RKO (cell line): ENCODE measurements around the gene FCN1.

ENCODE experiments used
- DNase-seq: peaks from one replicate; pipeline ENCODE4 v3.0.0-alpha.2; 2016; ENCODE audit warnings: low spot score

Gene FCN1

DNA sequence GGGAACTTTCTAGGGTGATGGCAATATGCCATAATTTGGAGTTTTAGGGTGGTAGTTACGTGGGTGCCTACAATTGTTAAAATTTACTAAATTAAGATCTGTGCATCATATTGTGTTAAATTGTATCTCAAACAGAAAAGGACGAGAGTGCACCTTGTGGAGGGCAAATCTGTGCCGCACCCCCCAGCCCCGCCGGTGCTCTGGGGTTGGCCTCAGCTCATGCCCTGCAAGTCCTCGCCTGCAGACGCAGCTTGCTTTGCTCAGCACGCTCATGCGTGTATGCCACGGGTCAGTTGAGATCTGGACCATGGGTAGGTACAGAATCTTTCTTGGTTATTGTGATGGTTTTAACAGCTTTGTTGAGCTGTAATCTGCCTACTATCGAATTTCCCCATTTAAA lies 33.7 kb upstream of the FCN1 start:
- DNase-seq: no peak

DNA sequence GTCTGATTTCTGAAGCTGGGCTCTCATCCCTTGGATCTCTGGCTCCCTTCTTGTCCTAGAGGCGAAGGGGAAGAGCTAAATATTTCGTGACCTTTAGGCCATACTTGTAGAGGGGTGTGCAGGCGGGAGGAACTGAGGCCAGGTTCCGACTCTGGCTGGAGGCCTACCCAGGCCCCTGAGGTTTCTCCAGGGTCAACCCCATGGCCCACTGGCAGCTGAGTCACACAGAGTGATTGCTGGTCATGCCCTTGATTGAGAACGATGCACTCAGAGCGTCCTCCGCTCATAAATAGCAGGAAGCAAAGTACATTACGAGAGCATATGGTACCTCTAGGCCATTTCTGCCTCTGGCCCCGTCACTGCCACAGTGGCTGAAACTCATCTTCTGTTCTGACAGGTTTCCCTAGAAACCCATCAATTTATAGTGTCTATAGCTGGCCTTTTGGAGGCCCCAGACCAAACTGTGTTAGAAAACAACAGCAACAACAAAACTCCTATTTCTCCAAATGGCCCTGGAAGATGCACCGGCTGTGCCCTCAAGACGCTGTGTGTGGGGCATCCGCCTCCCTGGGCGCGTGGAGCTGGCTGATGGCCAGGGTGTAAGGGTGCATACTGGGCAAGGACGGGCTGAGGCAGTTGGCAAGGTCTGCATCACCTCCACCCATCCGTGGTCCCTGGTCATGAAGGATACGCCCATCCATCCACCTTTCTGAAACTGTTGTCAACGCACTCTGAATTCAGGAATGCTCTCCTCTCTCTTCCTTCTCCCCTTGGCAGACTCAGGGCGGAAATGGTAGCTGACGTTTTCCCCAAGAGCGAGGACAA lies 32.9 kb upstream of the FCN1 start:
- DNase-seq: no peak

DNA sequence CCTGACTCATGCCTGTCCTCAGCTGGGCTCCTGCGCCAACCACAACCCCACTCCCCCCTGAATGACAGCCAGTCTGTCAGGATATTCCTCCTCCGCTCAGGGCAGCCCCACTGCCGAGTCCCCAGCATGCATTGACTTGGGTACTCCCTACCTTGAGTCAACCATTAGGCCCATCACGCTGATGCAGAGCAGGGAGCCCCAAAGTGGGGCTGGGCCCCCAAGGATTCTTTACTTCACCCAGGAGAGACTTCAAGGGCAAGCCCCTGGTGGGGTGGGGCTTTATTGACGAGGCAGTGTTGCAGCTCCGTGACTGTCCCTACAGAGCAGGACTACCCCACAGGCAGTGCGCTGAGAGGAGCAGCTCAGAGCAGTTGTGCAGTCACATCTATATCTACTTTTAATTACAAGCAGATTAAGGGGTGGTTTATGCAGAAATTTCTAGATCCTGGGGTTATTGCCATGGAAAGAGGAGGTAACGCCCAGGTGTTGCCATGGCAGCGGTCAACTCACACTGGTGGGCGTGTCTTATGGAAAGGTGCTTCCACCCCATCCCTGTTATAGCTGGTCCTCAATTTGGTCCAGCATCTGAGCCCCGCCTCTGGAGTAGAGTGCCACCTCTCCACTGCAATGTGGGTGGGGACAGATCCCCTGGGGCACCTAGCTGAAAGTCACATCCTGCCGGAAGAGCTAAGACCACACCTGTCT lies 32.1 kb upstream of the FCN1 start:
- DNase-seq: no peak

- DNase-seq: no peak
Measured at GRCh38 chr9:134948149-134948548, 30.4 kb upstream of the FCN1 start.

GRCh38 chr9:134947265-134947955 lies 29.7 kb upstream of the FCN1 start:
- DNase-seq: no peak

- DNase-seq: no peak
Measured at GRCh38 chr9:134946663-134947062, 29.0 kb upstream of the FCN1 start.

GRCh38 chr9:134945509-134946275 lies 28.0 kb upstream of the FCN1 start:
- DNase-seq: no peak

GRCh38 chr9:134944916-134945315 lies 27.2 kb upstream of the FCN1 start:
- DNase-seq: no peak

GRCh38 chr9:134944351-134944802 lies 26.7 kb upstream of the FCN1 start:
- no peak for DNase-seq

DNA sequence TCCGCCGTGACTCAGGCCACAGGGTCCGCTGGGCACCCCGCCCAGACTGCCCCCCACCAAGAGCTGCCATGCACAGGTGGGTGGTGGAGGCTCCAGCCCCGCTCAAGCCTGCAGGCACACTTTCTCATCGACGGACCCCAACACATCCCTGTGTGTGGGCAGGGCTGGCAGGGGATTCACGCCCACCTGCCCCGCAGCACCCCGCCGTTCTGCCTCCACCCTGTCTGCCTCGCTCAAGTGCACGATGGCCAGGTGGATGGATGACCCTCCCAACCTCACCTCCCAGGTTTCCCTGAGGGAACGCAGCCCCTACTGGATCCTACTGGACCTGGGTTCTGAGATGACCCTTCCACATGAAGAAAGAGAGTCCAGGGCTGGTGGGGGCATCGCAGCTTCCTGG lies 26.1 kb upstream of the FCN1 start:
- no peak for DNase-seq

GRCh38 chr9:134943411-134943810 lies 25.7 kb upstream of the FCN1 start:
- no peak for DNase-seq

DNA sequence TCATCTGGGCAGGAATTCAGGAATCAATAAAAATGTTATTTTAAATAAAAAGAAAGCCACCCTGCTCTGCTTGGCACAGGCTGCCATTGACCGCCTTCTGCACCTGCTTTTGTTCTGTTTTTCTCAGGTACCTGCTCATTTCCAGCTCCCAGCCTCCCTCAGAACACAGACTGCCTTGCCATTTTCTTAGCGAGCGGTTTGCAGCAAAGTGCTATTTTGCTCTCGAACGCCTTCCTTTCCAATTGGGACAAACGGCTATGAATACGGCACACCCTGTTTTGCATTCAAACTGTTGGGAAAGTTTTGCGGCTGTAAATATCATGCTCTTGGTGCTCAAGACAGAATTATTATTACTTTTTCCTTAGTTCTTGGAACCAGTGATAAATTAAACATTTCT lies 25.1 kb upstream of the FCN1 start:
- DNase-seq: no peak

DNA sequence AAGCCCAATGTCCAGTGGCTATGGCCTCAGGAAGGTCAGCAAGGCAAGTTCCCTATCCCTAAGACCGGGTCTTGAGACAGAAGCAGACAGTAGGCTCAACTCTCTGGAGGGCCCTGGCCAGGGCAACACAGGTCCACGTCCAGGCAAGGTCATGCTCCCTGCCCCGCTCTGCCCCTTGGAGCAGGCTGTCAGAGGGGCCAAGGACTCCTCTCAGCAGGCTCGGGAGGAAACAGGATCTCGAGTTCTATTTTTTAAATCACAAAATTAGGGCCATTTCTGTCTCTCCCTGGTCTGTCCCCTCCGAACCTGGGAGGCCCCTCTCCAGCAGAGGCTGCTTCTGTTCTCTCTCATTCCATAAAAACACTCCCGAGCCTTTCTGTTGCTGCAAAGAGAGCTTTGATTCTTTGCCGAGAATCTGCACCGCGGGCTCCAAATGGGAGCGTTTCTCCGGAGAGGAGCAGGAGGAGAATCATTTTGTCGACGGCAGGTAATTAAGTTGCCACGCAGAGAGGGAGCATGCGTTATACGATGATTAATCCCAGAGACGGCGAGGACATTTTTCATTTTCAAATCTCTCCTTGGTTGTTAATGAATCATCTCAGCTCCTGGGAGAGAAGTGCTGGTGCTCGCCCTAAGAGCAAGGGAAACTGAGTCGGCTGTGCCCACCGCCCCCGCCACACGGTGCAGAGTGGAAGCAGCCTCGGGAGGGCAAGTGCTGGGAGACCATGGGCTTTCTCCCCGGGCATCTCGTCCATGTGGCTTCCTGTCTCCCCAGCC lies 24.5 kb upstream of the FCN1 start:
- DNase-seq: no peak

GRCh38 chr9:134940236-134941208 lies 22.8 kb upstream of the FCN1 start:
- no peak for DNase-seq

DNA sequence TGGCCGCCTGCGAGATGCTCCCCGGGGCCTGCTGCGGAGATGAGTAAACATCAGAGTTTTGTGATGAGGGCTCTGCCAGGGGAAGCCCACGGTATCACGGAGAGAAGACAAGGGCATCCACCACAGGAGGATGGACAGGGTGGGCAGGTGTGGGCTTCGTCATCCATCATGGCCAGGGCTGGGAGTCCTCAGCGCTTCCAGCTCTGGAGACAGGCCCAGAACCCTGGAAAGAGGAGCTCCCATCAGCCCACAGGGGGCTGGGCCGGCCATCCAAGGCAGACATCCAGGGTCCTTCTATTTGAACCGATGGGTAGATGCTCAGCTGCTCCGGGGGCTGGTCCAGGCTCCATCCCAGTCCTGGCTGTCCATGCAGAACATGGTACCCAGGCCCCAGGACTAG lies 22.1 kb upstream of the FCN1 start:
- no peak for DNase-seq

DNA sequence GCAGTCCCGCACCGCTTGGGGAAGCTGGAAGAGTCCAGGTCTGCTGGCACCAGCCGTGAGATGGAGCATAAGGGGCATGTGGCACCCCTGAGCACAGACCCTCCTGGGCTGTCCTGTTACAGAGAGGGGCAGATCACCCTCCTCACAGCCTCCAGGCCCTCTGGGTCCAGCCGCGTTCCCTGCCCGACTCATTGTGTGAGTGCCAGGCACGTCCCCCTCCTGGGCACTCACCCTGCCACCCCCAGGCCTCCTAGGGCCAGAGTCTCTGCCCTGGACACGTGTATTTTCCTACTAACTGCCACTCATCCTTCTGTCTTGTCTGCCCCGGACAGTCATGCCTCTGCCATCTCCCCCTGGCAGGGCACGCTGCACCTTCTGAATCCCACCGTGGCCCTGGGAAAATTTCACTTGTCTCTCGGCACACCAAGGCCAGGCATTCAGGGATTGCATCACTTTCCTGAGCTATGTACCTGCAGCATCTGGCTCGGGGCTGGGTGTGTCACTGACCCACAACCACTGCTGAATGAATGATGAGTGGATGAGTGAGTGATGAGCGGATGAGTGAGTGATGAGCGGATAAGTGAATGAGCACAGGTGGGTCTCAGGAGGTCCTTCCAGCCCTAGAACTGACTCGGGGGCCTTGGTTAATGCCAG lies 21.5 kb upstream of the FCN1 start:
- DNase-seq: peak; percentile 28

GRCh38 chr9:134938346-134939079 lies 20.8 kb upstream of the FCN1 start:
- no peak for DNase-seq

DNA sequence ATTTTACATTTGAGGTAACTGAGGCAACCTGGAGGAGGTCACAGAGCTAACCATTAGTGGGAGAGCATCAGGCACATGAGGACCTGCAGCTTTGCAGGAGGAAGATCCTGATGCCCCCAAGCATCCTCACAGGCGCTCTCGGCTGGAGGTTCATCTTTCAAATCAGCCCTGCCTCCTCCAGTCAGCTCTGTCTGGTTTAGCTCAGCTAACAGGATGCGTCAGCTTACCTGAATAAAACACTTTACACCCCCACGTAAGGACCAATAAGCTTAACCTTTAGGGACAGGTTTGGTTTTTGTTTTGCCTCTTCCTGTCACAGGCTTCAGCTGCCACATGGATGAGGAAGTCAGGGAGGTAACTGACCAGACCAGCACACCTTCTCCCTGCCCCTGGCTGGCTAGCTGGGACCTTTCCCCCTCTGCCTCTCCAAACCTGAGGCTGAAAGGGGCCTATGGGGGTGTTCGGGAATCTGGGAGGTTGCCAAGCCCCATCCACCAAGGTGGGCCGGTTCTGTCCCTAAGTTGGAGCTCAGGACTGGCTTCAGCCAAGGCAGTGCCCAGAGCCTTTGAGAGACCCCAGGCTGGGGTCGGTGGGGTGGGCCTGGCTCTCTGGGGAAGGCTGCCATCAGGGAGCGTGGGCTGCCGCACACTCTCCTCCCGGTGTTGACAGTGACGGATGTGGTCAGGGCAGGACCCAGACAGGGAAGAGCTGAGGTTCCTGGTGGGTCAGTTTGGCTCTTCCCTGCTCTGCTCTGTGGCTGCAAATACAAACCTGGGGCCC lies 20.0 kb upstream of the FCN1 start:
- no peak for DNase-seq
